ENCODE measurements around the gene MRPL12. TPM values are rescaled to one million over a fixed set of nuclear protein-coding genes. Genes with fewer than 3 reads are reported as not detected.

Gene MRPL12
- total and polyA plus RNA-seq, 2 of the 13 experiments (the other 11 are each of a cell fraction or from before 2014, with no cell fraction given), result 39.1 to 94.1 TPM

DNA sequence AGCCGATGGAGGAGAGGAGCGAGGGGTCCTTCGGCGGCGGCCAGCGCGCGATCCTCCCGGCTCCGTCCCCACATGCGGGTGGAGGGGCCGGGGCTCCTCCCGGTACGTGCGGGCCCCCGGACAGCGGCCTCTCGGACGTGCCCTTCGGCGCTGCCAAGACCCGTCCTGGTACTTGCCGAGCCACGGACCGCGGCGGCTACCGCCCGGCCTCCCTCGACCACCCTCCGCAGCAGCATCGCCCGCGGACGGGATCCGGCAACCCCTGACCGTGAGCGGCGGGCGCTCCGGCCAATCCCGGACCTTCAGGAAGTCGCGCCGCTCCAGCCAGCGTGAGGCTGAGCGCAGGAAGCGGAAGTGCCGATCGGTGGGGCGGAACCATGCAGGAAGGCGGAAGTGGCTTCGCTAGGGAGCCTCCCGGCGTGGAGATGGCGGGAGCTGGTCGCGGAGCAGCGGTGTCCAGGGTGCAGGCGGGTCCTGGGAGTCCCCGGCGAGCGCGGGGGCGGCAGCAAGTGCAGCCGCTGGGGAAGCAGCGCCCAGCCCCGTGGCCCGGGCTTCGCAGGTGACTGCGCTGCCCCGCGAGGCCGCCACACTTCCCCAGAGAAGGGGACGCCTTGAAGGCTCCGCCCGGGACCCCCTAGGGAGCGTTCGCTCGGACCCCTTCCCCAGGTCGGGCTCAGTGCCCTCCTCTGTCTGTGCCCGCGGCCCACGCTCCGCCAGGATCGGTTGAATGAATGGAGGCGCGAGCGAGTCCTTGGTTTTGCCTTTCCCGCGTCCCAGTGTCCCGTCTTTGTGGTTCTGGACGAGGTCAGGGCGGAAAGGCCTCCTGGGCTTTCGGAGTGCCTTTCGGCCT is 36.6 kb upstream of the MRPL12 start, which contains the start of the genes CCDC137 and OXLD1 (continued):
- no peak for TF ChIP-seq AFF4 (CRISPR knock-in tag; IDR thresholded peaks at IDR 0.05)
- TF ChIP-seq KDM4B (CRISPR knock-in tag; IDR thresholded peaks at IDR 0.05), result peak; percentile 77; the same call in 1 of the 2 replicates
- TF ChIP-seq KLF16 (CRISPR knock-in tag; IDR thresholded peaks at IDR 0.05), result no peak; a peak in 2 of 4 replicates
- no peak for TF ChIP-seq SNAI1 (CRISPR knock-in tag; IDR thresholded peaks at IDR 0.05; ENCODE audit: borderline replicate concordance)
- TF ChIP-seq ZHX1 (CRISPR knock-in tag; IDR thresholded peaks at IDR 0.05; ENCODE audit: low read depth), result peak; percentile 89
- TF ChIP-seq MTA3 (CRISPR knock-in tag; IDR thresholded peaks at IDR 0.05), result no peak
- peak; percentile 87 for TF ChIP-seq MED1 (CRISPR knock-in tag; IDR thresholded peaks at IDR 0.05)
- TF ChIP-seq DMAP1 (CRISPR knock-in tag; IDR thresholded peaks at IDR 0.05), result peak; percentile 85; the same call in 1 of the 2 replicates
- TF ChIP-seq DDIT3 (CRISPR knock-in tag; IDR thresholded peaks at IDR 0.05), result no peak
- TF ChIP-seq ATF7 (IDR thresholded peaks at IDR 0.05), result no peak
- no peak; the same call in 1 of the 2 replicates for TF ChIP-seq ATF7 (CRISPR knock-in tag; IDR thresholded peaks at IDR 0.05)
- TF ChIP-seq, protein P1, sequence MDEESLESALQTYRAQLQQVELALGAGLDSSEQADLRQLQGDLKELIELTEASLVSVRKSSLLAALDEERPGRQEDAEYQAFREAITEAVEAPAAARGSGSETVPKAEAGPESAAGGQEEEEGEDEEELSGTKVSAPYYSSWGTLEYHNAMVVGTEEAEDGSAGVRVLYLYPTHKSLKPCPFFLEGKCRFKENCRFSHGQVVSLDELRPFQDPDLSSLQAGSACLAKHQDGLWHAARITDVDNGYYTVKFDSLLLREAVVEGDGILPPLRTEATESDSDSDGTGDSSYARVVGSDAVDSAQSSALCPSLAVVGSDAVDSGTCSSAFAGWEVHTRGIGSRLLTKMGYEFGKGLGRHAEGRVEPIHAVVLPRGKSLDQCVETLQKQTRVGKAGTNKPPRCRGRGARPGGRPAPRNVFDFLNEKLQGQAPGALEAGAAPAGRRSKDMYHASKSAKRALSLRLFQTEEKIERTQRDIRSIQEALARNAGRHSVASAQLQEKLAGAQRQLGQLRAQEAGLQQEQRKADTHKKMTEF (CRISPR knock-in tag; IDR thresholded peaks at IDR 0.05), result peak; percentile 76; the same call in 1 of the 2 replicates
- no peak for TF ChIP-seq PAWR (CRISPR knock-in tag; IDR thresholded peaks at IDR 0.05; ENCODE audit: borderline replicate concordance)
- TF ChIP-seq ZNF839 (CRISPR knock-in tag; IDR thresholded peaks at IDR 0.05; ENCODE audit: borderline replicate concordance), result no peak
- no peak for TF ChIP-seq HMG20A (CRISPR knock-in tag; IDR thresholded peaks at IDR 0.05; ENCODE audit: borderline replicate concordance)
- peak; percentile 94 for TF ChIP-seq HOXA3 (CRISPR knock-in tag; IDR thresholded peaks at IDR 0.05)
- TF ChIP-seq HMG20B (CRISPR knock-in tag; conservative IDR thresholded peaks at IDR 0.05), result no peak
- TF ChIP-seq CENPX (CRISPR knock-in tag; IDR thresholded peaks at IDR 0.05), result no peak
- TF ChIP-seq TSC22D2 (CRISPR knock-in tag; IDR thresholded peaks at IDR 0.05; ENCODE audit: borderline replicate concordance), result peak; percentile 41; the same call in 1 of the 2 replicates
- TF ChIP-seq GLMP (CRISPR knock-in tag; IDR thresholded peaks at IDR 0.05; ENCODE audit: borderline replicate concordance), result no peak

Data from HepG2 (cell line).